ENCODE results near the gene COL17A1.

Gene COL17A1

GRCh38 chr10:104032144-104032775 lies 53.4 kb downstream of the COL17A1 start:
- DNase-seq = no peak

- DNase-seq = no peak
Observed at GRCh38 chr10:104031631-104032030, 54.0 kb downstream of the COL17A1 start.

GRCh38 chr10:104029521-104029860 lies 56.2 kb downstream of the COL17A1 start:
- no peak for DNase-seq

GRCh38 chr10:104028823-104029520 lies 56.7 kb downstream of the COL17A1 start:
- DNase-seq = no peak

GRCh38 chr10:104028146-104028545 lies 57.5 kb downstream of the COL17A1 start:
- DNase-seq = no peak

- no peak for DNase-seq
Observed at GRCh38 chr10:104026762-104027161, 58.9 kb downstream of the COL17A1 start.

GRCh38 chr10:104025524-104025923 lies 60.2 kb downstream of the COL17A1 start:
- DNase-seq = no peak

- DNase-seq = no peak
Observed at GRCh38 chr10:104022026-104022425, 63.7 kb downstream of the COL17A1 start.

GRCh38 chr10:104021246-104021645 lies 64.4 kb downstream of the COL17A1 start:
- DNase-seq = no peak

GRCh38 chr10:104020020-104020419 lies 65.7 kb downstream of the COL17A1 start:
- no peak for DNase-seq

- DNase-seq = no peak
Observed at GRCh38 chr10:104018471-104018870, 67.2 kb downstream of the COL17A1 start.

- DNase-seq = no peak
Observed at GRCh38 chr10:104016661-104017060, 69.0 kb downstream of the COL17A1 start.

- DNase-seq = peak; percentile 52
Observed at GRCh38 chr10:104014176-104014575, 71.5 kb downstream of the COL17A1 start.

GRCh38 chr10:104013489-104013888 lies 72.2 kb downstream of the COL17A1 start:
- no peak for DNase-seq

GRCh38 chr10:104011904-104012303 lies 73.8 kb downstream of the COL17A1 start:
- no peak for DNase-seq

- no peak for DNase-seq
Observed at GRCh38 chr10:104005172-104005863, 80.4 kb downstream of the COL17A1 start.

- DNase-seq = peak; percentile 28
Observed at GRCh38 chr10:104002911-104003310, 82.8 kb downstream of the COL17A1 start.

GRCh38 chr10:103998805-103999204 lies 86.9 kb downstream of the COL17A1 start:
- no peak for DNase-seq

GRCh38 chr10:103995134-103995533 lies 90.5 kb downstream of the COL17A1 start:
- DNase-seq = no peak

- DNase-seq = no peak
Observed at GRCh38 chr10:103991393-103992128, 94.1 kb downstream of the COL17A1 start.

GRCh38 chr10:103990531-103990930 lies 95.1 kb downstream of the COL17A1 start:
- DNase-seq = no peak

- DNase-seq = peak; percentile 30
Observed at GRCh38 chr10:103990121-103990520, 95.6 kb downstream of the COL17A1 start.

GRCh38 chr10:103986360-103986759 lies 99.3 kb downstream of the COL17A1 start:
- DNase-seq = no peak

GRCh38 chr10:103985726-103986125 lies 100.0 kb downstream of the COL17A1 start:
- no peak for DNase-seq

Measured in suppressor macrophage treated with lipopolysaccharide for 4 hours (primary cell).